WTC11 (cell line): Measurements from ENCODE around the gene TMEM9B. TPM values are rescaled to one million over a fixed set of nuclear protein-coding genes. Genes with fewer than 3 reads are reported as not detected.

Experiments used
- ATAC-seq: fragments of 200-7000 bp; cut with Tn5 transposase; 2 replicates; pipeline ENCODE4 v1.10.0; 2021; ENCODE audit warnings: mild to moderate bottlenecking, moderate library complexity
- CTCF ChIA-PET: fragments of 300-600 bp; sonication (Branson Sonifier 250); formaldehyde crosslinking; loops from one replicate; lab custom pipeline; 2021; ENCODE audit warnings: antibody characterized with exemption; lab: Charles Lee
- POLR2A ChIA-PET: fragments of 350-600 bp; sonication (Branson Sonifier 250); formaldehyde crosslinking; loops from one replicate; lab custom pipeline; 2021; ENCODE audit warnings: antibody characterized with exemption; lab: Charles Lee
- DNase-seq: peaks from one replicate; pipeline ENCODE4 v3.0.0; 2021; ENCODE audit warnings: low spot score
- H3K27ac Mint-ChIP-seq: 2 replicates; pipeline ENCODE4 v1.8.0; 2021; ENCODE audit warnings: mixed read lengths
- H3K27me3 Mint-ChIP-seq: 2 replicates; pipeline ENCODE4 v1.8.0; 2021; ENCODE audit warnings: low read depth, mild to moderate bottlenecking, moderate library complexity, mixed read lengths
- H3K36me3 Mint-ChIP-seq: 2 replicates; pipeline ENCODE4 v1.8.0; 2021; ENCODE audit warnings: mixed read lengths
- H3K4me1 Mint-ChIP-seq: 2 replicates; pipeline ENCODE4 v1.8.0; 2022; ENCODE audit warnings: mixed read lengths
- H3K4me3 Mint-ChIP-seq: 2 replicates; pipeline ENCODE4 v1.8.0; 2021; ENCODE audit warnings: mild to moderate bottlenecking, moderate library complexity, mixed read lengths
- H3K9me3 Mint-ChIP-seq: 2 replicates; pipeline ENCODE4 v1.8.0; 2021; ENCODE audit warnings: mixed read lengths
- FOXP1 ChIP-seq: sonication (generic); formaldehyde crosslinking; IDR thresholded peaks from 2 replicates; pipeline ENCODE4 v1.8.0; 2022; ENCODE audit warnings: missing genetic modification reagents, mild to moderate bottlenecking, moderate library complexity, borderline replicate concordance
- GRHL2 ChIP-seq: fragments of 250-450 bp; sonication (Bioruptor Pico); IDR thresholded peaks from 2 replicates; pipeline ENCODE4 v1.8.0; 2022; ENCODE audit warnings: mild to moderate bottlenecking, moderate library complexity; ENCODE audit not compliant: insufficient replicate concordance, severe bottlenecking
- HMGA2 ChIP-seq: fragments of 250-450 bp; sonication (Bioruptor Pico); IDR thresholded peaks from 2 replicates; pipeline ENCODE4 v1.4.0; 2021; ENCODE audit warnings: mild to moderate bottlenecking, moderate library complexity
- NR1H2 ChIP-seq: sonication (generic); formaldehyde crosslinking; IDR thresholded peaks from 2 replicates; pipeline ENCODE4 v1.9.0; 2021; ENCODE audit warnings: mild to moderate bottlenecking, moderate library complexity, missing genetic modification reagents
- RORB ChIP-seq: fragments of 250-450 bp; sonication (Bioruptor Pico); IDR thresholded peaks from 2 replicates; pipeline ENCODE4 v1.9.0; 2021; ENCODE audit warnings: mild to moderate bottlenecking
- ZNF121 ChIP-seq: sonication (generic); formaldehyde crosslinking; IDR thresholded peaks from 2 replicates; pipeline ENCODE4 v1.8.0; 2023; ENCODE audit warnings: missing genetic modification reagents
- ZNF416 ChIP-seq: fragments of 250-450 bp; sonication (Bioruptor Pico); IDR thresholded peaks from 2 replicates; pipeline ENCODE4 v1.9.0; 2021; ENCODE audit warnings: mild to moderate bottlenecking, inconsistent platforms
- total RNA-seq: library from RNA; stranded (reverse); gene quantifications from 3 replicates; pipeline ENCODE4 v1.2.3, GENCODE V29; 2021
- TF ChIP-seq, protein P1 (sequence below): sonication (generic); formaldehyde crosslinking; IDR thresholded peaks from 2 replicates; pipeline ENCODE4 v1.8.0; 2023; ENCODE audit warnings: missing genetic modification reagents, mild to moderate bottlenecking, borderline replicate concordance
- TF ChIP-seq, protein P2 (sequence below): fragments of 250-450 bp; sonication (Bioruptor Pico); IDR thresholded peaks from 2 replicates; pipeline ENCODE4 v1.9.0; 2021; ENCODE audit warnings: mild to moderate bottlenecking
- TF ChIP-seq, protein P3 (sequence below): fragments of 250-450 bp; sonication (Bioruptor Pico); conservative IDR thresholded peaks from 2 replicates; pipeline ENCODE4 v1.9.0; 2021; ENCODE audit warnings: mild to moderate bottlenecking
- TF ChIP-seq, protein P4 (sequence below): sonication (generic); formaldehyde crosslinking; IDR thresholded peaks from 2 replicates; pipeline ENCODE4 v1.8.1; 2023; ENCODE audit warnings: mild to moderate bottlenecking, missing genetic modification reagents, borderline replicate concordance
- TF ChIP-seq, protein P5 (sequence below): fragments of 250-450 bp; sonication (Bioruptor Pico); IDR thresholded peaks from 2 replicates; pipeline ENCODE4 v1.9.0; 2021; ENCODE audit warnings: mild to moderate bottlenecking, borderline replicate concordance

Gene TMEM9B
- total RNA-seq, 1 experiment from 2014 or later: 8.7 TPM

DNA sequence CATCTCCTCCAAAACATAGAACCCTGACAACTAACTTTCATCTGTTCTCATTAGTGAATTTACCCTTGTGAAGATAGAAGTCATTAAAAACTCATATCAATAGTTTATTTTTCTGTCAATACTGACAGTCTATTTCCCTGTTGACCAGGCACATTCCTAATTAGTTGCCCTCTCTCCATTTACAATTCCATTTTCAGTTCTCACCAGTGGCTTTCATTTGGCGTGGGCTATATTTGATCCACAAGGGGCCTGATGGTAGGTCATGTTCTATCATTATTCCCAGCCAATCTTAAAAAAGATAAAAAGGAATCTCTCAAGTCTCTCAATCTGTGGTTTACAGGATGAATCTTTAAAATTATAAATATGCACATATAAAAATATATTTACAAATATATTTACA is 57.1 kb downstream of the TMEM9B start:
- CTCF ChIA-PET: no interaction called here
- Mint-ChIP-seq H3K27ac (no peak overlapping the region), H3K4me3 (no peak overlapping the region), H3K36me3 (peaks cover 4% of the 10 kb centered on the region; the same call in 1 of the 2 replicates), H3K27me3 (peaks cover 31% of the 10 kb centered on the region), H3K9me3 (peaks cover 6% of the 10 kb centered on the region), H3K4me1 (peaks cover 9% of the 10 kb centered on the region)
- DNase-seq: no peak
- TF ChIP-seq, protein P1, sequence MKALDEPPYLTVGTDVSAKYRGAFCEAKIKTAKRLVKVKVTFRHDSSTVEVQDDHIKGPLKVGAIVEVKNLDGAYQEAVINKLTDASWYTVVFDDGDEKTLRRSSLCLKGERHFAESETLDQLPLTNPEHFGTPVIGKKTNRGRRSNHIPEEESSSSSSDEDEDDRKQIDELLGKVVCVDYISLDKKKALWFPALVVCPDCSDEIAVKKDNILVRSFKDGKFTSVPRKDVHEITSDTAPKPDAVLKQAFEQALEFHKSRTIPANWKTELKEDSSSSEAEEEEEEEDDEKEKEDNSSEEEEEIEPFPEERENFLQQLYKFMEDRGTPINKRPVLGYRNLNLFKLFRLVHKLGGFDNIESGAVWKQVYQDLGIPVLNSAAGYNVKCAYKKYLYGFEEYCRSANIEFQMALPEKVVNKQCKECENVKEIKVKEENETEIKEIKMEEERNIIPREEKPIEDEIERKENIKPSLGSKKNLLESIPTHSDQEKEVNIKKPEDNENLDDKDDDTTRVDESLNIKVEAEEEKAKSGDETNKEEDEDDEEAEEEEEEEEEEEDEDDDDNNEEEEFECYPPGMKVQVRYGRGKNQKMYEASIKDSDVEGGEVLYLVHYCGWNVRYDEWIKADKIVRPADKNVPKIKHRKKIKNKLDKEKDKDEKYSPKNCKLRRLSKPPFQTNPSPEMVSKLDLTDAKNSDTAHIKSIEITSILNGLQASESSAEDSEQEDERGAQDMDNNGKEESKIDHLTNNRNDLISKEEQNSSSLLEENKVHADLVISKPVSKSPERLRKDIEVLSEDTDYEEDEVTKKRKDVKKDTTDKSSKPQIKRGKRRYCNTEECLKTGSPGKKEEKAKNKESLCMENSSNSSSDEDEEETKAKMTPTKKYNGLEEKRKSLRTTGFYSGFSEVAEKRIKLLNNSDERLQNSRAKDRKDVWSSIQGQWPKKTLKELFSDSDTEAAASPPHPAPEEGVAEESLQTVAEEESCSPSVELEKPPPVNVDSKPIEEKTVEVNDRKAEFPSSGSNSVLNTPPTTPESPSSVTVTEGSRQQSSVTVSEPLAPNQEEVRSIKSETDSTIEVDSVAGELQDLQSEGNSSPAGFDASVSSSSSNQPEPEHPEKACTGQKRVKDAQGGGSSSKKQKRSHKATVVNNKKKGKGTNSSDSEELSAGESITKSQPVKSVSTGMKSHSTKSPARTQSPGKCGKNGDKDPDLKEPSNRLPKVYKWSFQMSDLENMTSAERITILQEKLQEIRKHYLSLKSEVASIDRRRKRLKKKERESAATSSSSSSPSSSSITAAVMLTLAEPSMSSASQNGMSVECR: no peak
- TF ChIP-seq FOXP1 (CRISPR knock-in tag) (no peak), GRHL2 (CRISPR knock-in tag) (no peak), ZNF121 (no peak), HMGA2 (CRISPR knock-in tag) (no peak), RORB (CRISPR knock-in tag) (no peak), ZNF416 (CRISPR knock-in tag) (no peak)
- TF ChIP-seq, protein P2, sequence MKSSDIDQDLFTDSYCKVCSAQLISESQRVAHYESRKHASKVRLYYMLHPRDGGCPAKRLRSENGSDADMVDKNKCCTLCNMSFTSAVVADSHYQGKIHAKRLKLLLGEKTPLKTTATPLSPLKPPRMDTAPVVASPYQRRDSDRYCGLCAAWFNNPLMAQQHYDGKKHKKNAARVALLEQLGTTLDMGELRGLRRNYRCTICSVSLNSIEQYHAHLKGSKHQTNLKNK (CRISPR knock-in tag): no peak
- POLR2A ChIA-PET: no interaction called here
- ATAC-seq: no peak

DNA sequence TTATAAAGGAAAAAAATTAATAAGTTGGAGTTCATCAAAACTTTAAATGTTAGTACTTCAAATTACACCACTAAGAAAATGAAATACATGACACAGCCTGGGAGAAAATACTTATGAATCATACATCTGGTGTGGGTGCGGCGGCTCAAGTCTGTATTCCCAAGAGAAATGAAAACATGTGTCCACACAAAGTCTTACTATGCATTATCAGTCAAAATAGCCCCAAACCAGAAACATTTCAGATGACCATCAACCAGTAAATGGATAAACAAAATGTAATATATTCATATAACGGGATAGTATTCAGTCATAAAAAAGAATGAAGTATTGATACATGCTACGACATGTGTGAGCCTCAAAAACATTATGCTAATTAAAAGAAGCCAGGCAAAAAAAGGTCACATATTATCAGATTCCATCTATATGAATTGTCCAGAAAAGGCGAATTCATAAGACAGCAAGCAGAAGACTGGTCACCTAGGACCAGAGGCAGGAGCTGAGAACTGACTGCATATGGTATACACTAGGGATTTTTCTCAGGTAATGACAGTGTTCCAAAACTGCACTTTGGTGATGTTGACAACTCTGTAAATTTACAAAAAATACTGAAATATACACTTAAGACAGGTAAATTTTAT is 58.6 kb downstream of the TMEM9B start:
- Mint-ChIP-seq H3K9me3 (peaks cover 11% of the 10 kb centered on the region), H3K27ac (no peak overlapping the region), H3K27me3 (peaks cover 31% of the 10 kb centered on the region), H3K36me3 (peaks cover 8% of the 10 kb centered on the region), H3K4me1 (peaks cover 9% of the 10 kb centered on the region; the same call in 1 of the 2 replicates), H3K4me3 (no peak overlapping the region)
- ATAC-seq (no peak), DNase-seq (no peak)
- POLR2A ChIA-PET: no interaction called here
- CTCF ChIA-PET: no interaction called here
- TF ChIP-seq, protein P3, sequence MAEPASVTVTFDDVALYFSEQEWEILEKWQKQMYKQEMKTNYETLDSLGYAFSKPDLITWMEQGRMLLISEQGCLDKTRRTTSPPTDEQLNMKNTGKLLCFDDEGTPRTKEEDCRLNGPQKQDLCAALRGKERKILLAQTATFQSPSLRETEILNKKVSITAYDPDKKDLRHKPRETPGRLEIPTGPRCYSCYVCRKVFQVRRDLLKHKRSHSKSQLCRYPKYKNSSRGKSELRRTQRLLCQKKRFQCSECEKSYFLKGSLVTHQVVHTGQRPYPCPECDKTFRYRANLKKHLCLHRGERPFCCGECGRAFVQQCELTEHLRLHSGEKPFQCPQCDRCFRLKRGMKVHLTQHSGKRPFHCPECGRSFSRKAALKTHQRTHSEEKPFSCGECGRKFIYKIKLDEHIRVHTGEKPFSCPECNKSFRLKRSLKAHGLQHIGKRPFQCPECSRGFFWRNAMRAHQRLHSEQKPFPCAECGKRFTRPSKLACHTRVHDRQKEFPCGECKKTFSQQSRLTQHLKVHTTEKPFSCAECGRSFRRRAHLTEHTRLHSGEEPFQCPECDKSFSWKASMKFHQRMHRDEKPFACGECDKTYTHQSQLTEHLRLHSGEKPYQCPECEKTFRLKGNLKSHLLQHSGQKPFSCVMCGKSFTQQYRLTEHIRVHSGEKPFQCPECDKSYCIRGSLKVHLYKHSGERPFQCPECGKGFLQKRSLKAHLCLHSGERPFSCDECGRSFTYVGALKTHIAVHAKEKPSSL (CRISPR knock-in tag): no peak
- TF ChIP-seq, protein P4, sequence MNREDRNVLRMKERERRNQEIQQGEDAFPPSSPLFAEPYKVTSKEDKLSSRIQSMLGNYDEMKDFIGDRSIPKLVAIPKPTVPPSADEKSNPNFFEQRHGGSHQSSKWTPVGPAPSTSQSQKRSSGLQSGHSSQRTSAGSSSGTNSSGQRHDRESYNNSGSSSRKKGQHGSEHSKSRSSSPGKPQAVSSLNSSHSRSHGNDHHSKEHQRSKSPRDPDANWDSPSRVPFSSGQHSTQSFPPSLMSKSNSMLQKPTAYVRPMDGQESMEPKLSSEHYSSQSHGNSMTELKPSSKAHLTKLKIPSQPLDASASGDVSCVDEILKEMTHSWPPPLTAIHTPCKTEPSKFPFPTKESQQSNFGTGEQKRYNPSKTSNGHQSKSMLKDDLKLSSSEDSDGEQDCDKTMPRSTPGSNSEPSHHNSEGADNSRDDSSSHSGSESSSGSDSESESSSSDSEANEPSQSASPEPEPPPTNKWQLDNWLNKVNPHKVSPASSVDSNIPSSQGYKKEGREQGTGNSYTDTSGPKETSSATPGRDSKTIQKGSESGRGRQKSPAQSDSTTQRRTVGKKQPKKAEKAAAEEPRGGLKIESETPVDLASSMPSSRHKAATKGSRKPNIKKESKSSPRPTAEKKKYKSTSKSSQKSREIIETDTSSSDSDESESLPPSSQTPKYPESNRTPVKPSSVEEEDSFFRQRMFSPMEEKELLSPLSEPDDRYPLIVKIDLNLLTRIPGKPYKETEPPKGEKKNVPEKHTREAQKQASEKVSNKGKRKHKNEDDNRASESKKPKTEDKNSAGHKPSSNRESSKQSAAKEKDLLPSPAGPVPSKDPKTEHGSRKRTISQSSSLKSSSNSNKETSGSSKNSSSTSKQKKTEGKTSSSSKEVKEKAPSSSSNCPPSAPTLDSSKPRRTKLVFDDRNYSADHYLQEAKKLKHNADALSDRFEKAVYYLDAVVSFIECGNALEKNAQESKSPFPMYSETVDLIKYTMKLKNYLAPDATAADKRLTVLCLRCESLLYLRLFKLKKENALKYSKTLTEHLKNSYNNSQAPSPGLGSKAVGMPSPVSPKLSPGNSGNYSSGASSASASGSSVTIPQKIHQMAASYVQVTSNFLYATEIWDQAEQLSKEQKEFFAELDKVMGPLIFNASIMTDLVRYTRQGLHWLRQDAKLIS (CRISPR knock-in tag): no peak
- no peak for TF ChIP-seq NR1H2
- TF ChIP-seq, protein P1: no peak
- TF ChIP-seq, protein P5, sequence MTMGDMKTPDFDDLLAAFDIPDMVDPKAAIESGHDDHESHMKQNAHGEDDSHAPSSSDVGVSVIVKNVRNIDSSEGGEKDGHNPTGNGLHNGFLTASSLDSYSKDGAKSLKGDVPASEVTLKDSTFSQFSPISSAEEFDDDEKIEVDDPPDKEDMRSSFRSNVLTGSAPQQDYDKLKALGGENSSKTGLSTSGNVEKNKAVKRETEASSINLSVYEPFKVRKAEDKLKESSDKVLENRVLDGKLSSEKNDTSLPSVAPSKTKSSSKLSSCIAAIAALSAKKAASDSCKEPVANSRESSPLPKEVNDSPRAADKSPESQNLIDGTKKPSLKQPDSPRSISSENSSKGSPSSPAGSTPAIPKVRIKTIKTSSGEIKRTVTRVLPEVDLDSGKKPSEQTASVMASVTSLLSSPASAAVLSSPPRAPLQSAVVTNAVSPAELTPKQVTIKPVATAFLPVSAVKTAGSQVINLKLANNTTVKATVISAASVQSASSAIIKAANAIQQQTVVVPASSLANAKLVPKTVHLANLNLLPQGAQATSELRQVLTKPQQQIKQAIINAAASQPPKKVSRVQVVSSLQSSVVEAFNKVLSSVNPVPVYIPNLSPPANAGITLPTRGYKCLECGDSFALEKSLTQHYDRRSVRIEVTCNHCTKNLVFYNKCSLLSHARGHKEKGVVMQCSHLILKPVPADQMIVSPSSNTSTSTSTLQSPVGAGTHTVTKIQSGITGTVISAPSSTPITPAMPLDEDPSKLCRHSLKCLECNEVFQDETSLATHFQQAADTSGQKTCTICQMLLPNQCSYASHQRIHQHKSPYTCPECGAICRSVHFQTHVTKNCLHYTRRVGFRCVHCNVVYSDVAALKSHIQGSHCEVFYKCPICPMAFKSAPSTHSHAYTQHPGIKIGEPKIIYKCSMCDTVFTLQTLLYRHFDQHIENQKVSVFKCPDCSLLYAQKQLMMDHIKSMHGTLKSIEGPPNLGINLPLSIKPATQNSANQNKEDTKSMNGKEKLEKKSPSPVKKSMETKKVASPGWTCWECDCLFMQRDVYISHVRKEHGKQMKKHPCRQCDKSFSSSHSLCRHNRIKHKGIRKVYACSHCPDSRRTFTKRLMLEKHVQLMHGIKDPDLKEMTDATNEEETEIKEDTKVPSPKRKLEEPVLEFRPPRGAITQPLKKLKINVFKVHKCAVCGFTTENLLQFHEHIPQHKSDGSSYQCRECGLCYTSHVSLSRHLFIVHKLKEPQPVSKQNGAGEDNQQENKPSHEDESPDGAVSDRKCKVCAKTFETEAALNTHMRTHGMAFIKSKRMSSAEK (CRISPR knock-in tag): no peak
